ENCODE results near the gene RGS1. TPM values are rescaled to one million over a fixed set of nuclear protein-coding genes. Genes with fewer than 3 reads are reported as not detected.

Gene RGS1
- total RNA-seq, 4 donors from 2014 or later, result 23.9 to 85.6 (median 53.1) TPM

GRCh38 chr1:192552760-192553191 is 22.8 kb upstream of the RGS1 start:
- intact Hi-C loops (cut with DNase I; ENCODE audit: low total_unique reads), result no loop called here
- DNase-seq (ENCODE audit: low spot score in 2 of 2), result no peak
- 88 to 89% methylated on average over 6 of the region's 6 CpGs for WGBS, 2 donors
- no peak overlapping the region for H3K4me3 ChIP-seq (ENCODE audit: low read depth, poor library complexity, severe bottlenecking)
- no peak for TF ChIP-seq POLR2A (IDR thresholded peaks at IDR 0.05)
- no peak for TF ChIP-seq CTCF (IDR thresholded peaks at IDR 0.05)

GRCh38 chr1:192553741-192554140 is 21.8 kb upstream of the RGS1 start:
- intact Hi-C loops (cut with DNase I; ENCODE audit: low total_unique reads), result no loop called here
- TF ChIP-seq CTCF (IDR thresholded peaks at IDR 0.05) (no peak), POLR2A (IDR thresholded peaks at IDR 0.05) (no peak)
- DNase-seq (ENCODE audit: low spot score in 2 of 2), result no peak
- no peak overlapping the region for H3K4me3 ChIP-seq (ENCODE audit: low read depth, poor library complexity, severe bottlenecking)
- 91 to 96% methylated on average over 3 of the region's 3 CpGs for WGBS, 2 donors

GRCh38 chr1:192554904-192555303 is 20.7 kb upstream of the RGS1 start:
- H3K4me3 ChIP-seq (ENCODE audit: low read depth, poor library complexity, severe bottlenecking), result no peak overlapping the region
- TF ChIP-seq CTCF (IDR thresholded peaks at IDR 0.05) (no peak), POLR2A (IDR thresholded peaks at IDR 0.05) (no peak)
- intact Hi-C loops (cut with DNase I; ENCODE audit: low total_unique reads), result no loop called here
- DNase-seq (ENCODE audit: low spot score in 2 of 2), result no peak
- 95 to 96% methylated on average over 4 of the region's 4 CpGs for WGBS, 2 donors

- DNase-seq (ENCODE audit: low spot score in 2 of 2), result no peak
- intact Hi-C loops (cut with DNase I; ENCODE audit: low total_unique reads), result no loop called here
- H3K4me3 ChIP-seq (ENCODE audit: low read depth, poor library complexity, severe bottlenecking), result no peak overlapping the region
- no peak for TF ChIP-seq POLR2A (IDR thresholded peaks at IDR 0.05)
- TF ChIP-seq CTCF (IDR thresholded peaks at IDR 0.05), result no peak
These were observed 20.2 kb upstream of the RGS1 start for GRCh38 chr1:192555399-192555798.

- TF ChIP-seq POLR2A (IDR thresholded peaks at IDR 0.05) (no peak), CTCF (IDR thresholded peaks at IDR 0.05) (no peak)
- no peak for DNase-seq (ENCODE audit: low spot score in 2 of 2)
- WGBS, 2 donors, result 93 to 95% methylated on average over 4 of the region's 4 CpGs
- intact Hi-C loops (cut with DNase I; ENCODE audit: low total_unique reads), result no loop called here
- H3K4me3 ChIP-seq (ENCODE audit: low read depth, poor library complexity, severe bottlenecking), result no peak overlapping the region
These were observed 17.6 kb upstream of the RGS1 start for GRCh38 chr1:192557841-192558595.
